IMR-90 (cell line): ENCODE results near the gene ETV7.

Experiments used
- BHLHE40 ChIP-seq: fragments of 150-350 bp; IDR thresholded peaks from 2 replicates; pipeline ENCODE4 v1.6.1; 2016; ENCODE audit warnings: mild to moderate bottlenecking, low read depth, low read length
- CEBPB ChIP-seq: IDR thresholded peaks from 2 replicates; pipeline ENCODE4 v1.6.1; 2012; ENCODE audit warnings: low read depth, low read length, improper control_type of control experiment
- CHD1 ChIP-seq: IDR thresholded peaks from 2 replicates; pipeline ENCODE4 v1.6.1; 2012; ENCODE audit warnings: low read depth, low read length, improper control_type of control experiment
- CTCF ChIP-seq: conservative IDR thresholded peaks from 2 replicates; pipeline ENCODE4 v1.5.1; 2012; ENCODE audit warnings: mild to moderate bottlenecking, low read depth, low read length, improper control_type of control experiment
- ELK1 ChIP-seq: fragments of 150-350 bp; IDR thresholded peaks from 2 replicates; pipeline ENCODE4 v1.6.1; 2016; ENCODE audit warnings: low read depth, mild to moderate bottlenecking, low read length, moderate library complexity, borderline replicate concordance
- FOS ChIP-seq: fragments of 150-350 bp; IDR thresholded peaks from 2 replicates; pipeline ENCODE4 v1.6.1; 2016; ENCODE audit warnings: low read depth, low read length
- MAFK ChIP-seq: IDR thresholded peaks from 2 replicates; pipeline ENCODE4 v1.6.1; 2012; ENCODE audit warnings: low read depth, low read length, improper control_type of control experiment
- MAZ ChIP-seq: IDR thresholded peaks from 2 replicates; pipeline ENCODE4 v1.6.1; 2012; ENCODE audit warnings: low read depth, mild to moderate bottlenecking, low read length, improper control_type of control experiment, moderate library complexity, borderline replicate concordance
- NFE2L2 ChIP-seq: fragments of 150-350 bp; IDR thresholded peaks from 2 replicates; pipeline ENCODE4 v1.6.1; 2016; ENCODE audit warnings: low read depth, mild to moderate bottlenecking, low read length
- POLR2A ChIP-seq: IDR thresholded peaks from 2 replicates; pipeline ENCODE4 v1.6.1; 2012; ENCODE audit warnings: mild to moderate bottlenecking, low read depth, low read length
- RAD21 ChIP-seq: IDR thresholded peaks from 2 replicates; pipeline ENCODE4 v1.6.1; 2012; ENCODE audit warnings: low read length, improper control_type of control experiment
- RFX5 ChIP-seq: IDR thresholded peaks from 2 replicates; pipeline ENCODE4 v1.8.0; 2012; ENCODE audit warnings: low read depth, mild to moderate bottlenecking, low read length, moderate library complexity
- SMC3 ChIP-seq: fragments of 150-350 bp; IDR thresholded peaks from 2 replicates; pipeline ENCODE4 v1.6.1; 2016; ENCODE audit warnings: low read depth, mild to moderate bottlenecking, antibody characterized with exemption, low read length, moderate library complexity
- USF2 ChIP-seq: fragments of 150-350 bp; IDR thresholded peaks from 2 replicates; pipeline ENCODE4 v1.6.1; 2017; ENCODE audit warnings: mild to moderate bottlenecking, antibody characterized with exemption, low read length, low read depth

GRCh38 chr6:36330366-36330765 lies 57.1 kb downstream of the ETV7 start:
- TF ChIP-seq CTCF (no peak), POLR2A (no peak), CEBPB (no peak), FOS (no peak), CHD1 (no peak), RAD21 (no peak), USF2 (no peak), MAFK (no peak), SMC3 (no peak), RFX5 (no peak), MAZ (no peak), ELK1 (no peak), NFE2L2 (no peak), BHLHE40 (no peak)
